Mesendoderm (in vitro differentiated cells): ENCODE results near the gene CASQ1.
A peak's percentile ranks its signal among the peaks of the same experiment; 100 is the strongest.

ENCODE experiments used
- DNase-seq: peaks from one replicate; pipeline ENCODE4 v3.0.0; 2013
- H2AK5ac ChIP-seq: 2 replicates; pipeline ENCODE4 v1.6.1; 2013; ENCODE audit warnings: low read length, inconsistent platforms
- H2BK120ac ChIP-seq: 2 replicates; pipeline ENCODE4 v1.6.1; 2013; ENCODE audit warnings: low read depth, mild to moderate bottlenecking, low read length, moderate library complexity, mixed read lengths
- H2BK15ac ChIP-seq: replicated peaks from 2 replicates; pipeline ENCODE4 v1.6.1; 2013; ENCODE audit warnings: low read depth, mild to moderate bottlenecking, moderate library complexity
- H2BK5ac ChIP-seq: 2 replicates; pipeline ENCODE4 v1.6.1; 2013; ENCODE audit warnings: low read length, inconsistent platforms
- H3K18ac ChIP-seq: 2 replicates; pipeline ENCODE4 v1.6.1; 2013; ENCODE audit warnings: mild to moderate bottlenecking, low read length, mixed read lengths
- H3K23ac ChIP-seq: one replicate; pipeline ENCODE4 v1.6.1; 2013; ENCODE audit warnings: low read length
- H3K27ac ChIP-seq: 2 replicates; pipeline ENCODE4 v1.5.1; 2013; ENCODE audit warnings: low read depth, mild to moderate bottlenecking, inconsistent platforms, low read length, moderate library complexity
- H3K27me3 ChIP-seq: 2 replicates; pipeline ENCODE4 v1.6.1; 2013; ENCODE audit warnings: low read length, control low read depth, mild to moderate bottlenecking, inconsistent platforms; ENCODE audit not compliant: insufficient read depth, poor library complexity
- H3K36me3 ChIP-seq: 2 replicates; pipeline ENCODE4 v1.6.1; 2013; ENCODE audit warnings: low read length, inconsistent platforms; ENCODE audit not compliant: control insufficient read depth, insufficient read depth
- H3K4ac ChIP-seq: one replicate; pipeline ENCODE4 v1.6.1; 2013; ENCODE audit warnings: low read depth, mild to moderate bottlenecking, low read length, moderate library complexity
- H3K4me1 ChIP-seq: 2 replicates; pipeline ENCODE4 v1.6.1; 2013; ENCODE audit warnings: low read depth, low read length, inconsistent platforms; ENCODE audit not compliant: control insufficient read depth
- H3K4me2 ChIP-seq: 2 replicates; pipeline ENCODE4 v1.6.1; 2013; ENCODE audit warnings: low read length
- H3K4me3 ChIP-seq: 2 replicates; pipeline ENCODE4 v1.5.1; 2013; ENCODE audit warnings: mild to moderate bottlenecking, low read length
- H3K56ac ChIP-seq: one replicate; pipeline ENCODE4 v1.6.1; 2013; ENCODE audit warnings: low read length
- H3K79me1 ChIP-seq: 2 replicates; pipeline ENCODE4 v1.6.1; 2013; ENCODE audit warnings: low read length, inconsistent platforms
- H3K79me2 ChIP-seq: 2 replicates; pipeline ENCODE4 v1.6.1; 2013; ENCODE audit warnings: mild to moderate bottlenecking, low read length; ENCODE audit not compliant: control insufficient read depth, insufficient read depth
- H3K9ac ChIP-seq: 2 replicates; pipeline ENCODE4 v1.6.1; 2013; ENCODE audit warnings: low read length, inconsistent platforms
- H4K5ac ChIP-seq: one replicate; pipeline ENCODE4 v1.6.1; 2013; ENCODE audit warnings: low read length
- H4K8ac ChIP-seq: one replicate; pipeline ENCODE4 v1.6.1; 2013; ENCODE audit warnings: low read depth, mild to moderate bottlenecking, control low read depth, low read length, moderate library complexity
- WGBS: extraction: QIAGEN DNeasy Blood & Tissue Kit; methylation state at CpG from one replicate; pipeline ENCODE4 v1.1.7; 2013; ENCODE audit warnings: low lambda C conversion rate, missing lambda C conversion rate; ENCODE audit not compliant: insufficient coverage; ENCODE audit errors: extremely low coverage; 5-methylcytosine and 5-hydroxymethylcytosine counted together

CASQ1 gene

DNA sequence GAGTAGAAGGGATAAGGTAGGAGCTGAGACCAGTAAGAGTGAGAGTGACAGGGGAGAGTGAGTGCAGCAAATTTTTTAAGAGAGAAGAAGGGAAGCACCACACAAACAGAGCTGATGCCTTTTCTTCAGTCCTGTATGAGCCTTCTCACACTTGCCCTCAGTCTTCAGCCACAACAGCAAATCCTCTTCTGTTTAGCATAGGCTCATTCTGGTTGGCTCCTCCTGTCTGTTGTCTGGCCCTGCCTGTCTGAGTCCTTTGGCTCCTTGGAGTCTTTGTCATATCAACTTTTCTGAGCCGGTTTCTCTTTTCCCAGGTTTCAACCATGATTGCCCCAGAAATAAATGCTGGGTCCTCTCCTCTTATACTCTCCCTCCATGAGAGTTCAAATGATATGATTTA lies 12.7 kb upstream of the CASQ1 start:
- H2BK15ac ChIP-seq, result peak overlapping the region; percentile 4
- H3K56ac ChIP-seq, result peak overlapping the region; percentile 46
- DNase-seq, result peak; percentile 55
- no peaks in the 10 kb centered on the region for H3K79me2 ChIP-seq
- H3K27ac ChIP-seq, result peak overlapping the region; percentile 20
- H3K18ac ChIP-seq, result no peak overlapping the region
- H3K27me3 ChIP-seq, result no peaks in the 10 kb centered on the region
- H4K8ac ChIP-seq, result no peak overlapping the region
- no peak overlapping the region for H3K4me2 ChIP-seq
- no peaks in the 10 kb centered on the region for H3K36me3 ChIP-seq
- H2BK5ac ChIP-seq, result no peak overlapping the region
- no peaks in the 10 kb centered on the region for H3K79me1 ChIP-seq
- WGBS, result no CpG with 5 or more reads among the region's 1 CpG
- no peak overlapping the region for H3K4me3 ChIP-seq
- no peak overlapping the region for H4K5ac ChIP-seq
- no peak overlapping the region for H2AK5ac ChIP-seq
- H3K4ac ChIP-seq, result peak overlapping the region; percentile 75
- peak overlapping the region; percentile 10 for H3K9ac ChIP-seq
- H3K23ac ChIP-seq, result no peak overlapping the region
- H3K4me1 ChIP-seq, result peaks cover 5% of the 10 kb centered on the region
- H2BK120ac ChIP-seq, result peak overlapping the region; percentile 64

DNA sequence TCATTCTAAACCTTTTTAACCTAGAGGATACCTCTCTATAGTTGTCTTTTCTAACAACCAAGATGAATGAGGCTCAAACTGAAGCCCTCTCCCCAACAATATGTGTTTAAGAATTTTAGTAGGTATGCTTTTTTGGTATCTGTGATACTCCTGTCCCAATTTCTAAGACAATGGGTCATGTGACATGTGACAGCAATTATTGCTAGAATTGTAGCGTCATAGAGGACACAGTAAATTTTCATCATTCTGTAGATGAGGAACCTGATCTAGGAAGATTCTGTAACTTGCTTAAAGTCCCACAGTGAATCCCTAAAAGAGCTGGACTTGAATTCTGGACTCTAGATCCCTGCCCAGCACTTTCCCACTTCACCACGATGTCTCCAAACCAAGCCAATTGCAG lies 11.6 kb upstream of the CASQ1 start:
- H3K18ac ChIP-seq, result no peak overlapping the region
- peak overlapping the region; percentile 18 for H3K56ac ChIP-seq
- no peak overlapping the region for H3K27ac ChIP-seq
- H3K79me2 ChIP-seq, result no peaks in the 10 kb centered on the region
- no peak overlapping the region for H4K5ac ChIP-seq
- H3K36me3 ChIP-seq, result no peaks in the 10 kb centered on the region
- H3K4me2 ChIP-seq, result no peak overlapping the region
- H3K23ac ChIP-seq, result no peak overlapping the region
- no peak overlapping the region for H2BK120ac ChIP-seq
- H2BK5ac ChIP-seq, result no peak overlapping the region
- H2AK5ac ChIP-seq, result peak overlapping the region; percentile 39
- no peak overlapping the region for H4K8ac ChIP-seq
- H3K79me1 ChIP-seq, result no peaks in the 10 kb centered on the region
- H2BK15ac ChIP-seq, result no peak overlapping the region
- H3K4ac ChIP-seq, result no peak overlapping the region
- no peak for DNase-seq
- H3K9ac ChIP-seq, result no peak overlapping the region
- no peak overlapping the region for H3K4me3 ChIP-seq
- WGBS, result no CpG with 5 or more reads among the region's 2 CpGs
- no peaks in the 10 kb centered on the region for H3K27me3 ChIP-seq
- H3K4me1 ChIP-seq, result peaks cover 3% of the 10 kb centered on the region

DNA sequence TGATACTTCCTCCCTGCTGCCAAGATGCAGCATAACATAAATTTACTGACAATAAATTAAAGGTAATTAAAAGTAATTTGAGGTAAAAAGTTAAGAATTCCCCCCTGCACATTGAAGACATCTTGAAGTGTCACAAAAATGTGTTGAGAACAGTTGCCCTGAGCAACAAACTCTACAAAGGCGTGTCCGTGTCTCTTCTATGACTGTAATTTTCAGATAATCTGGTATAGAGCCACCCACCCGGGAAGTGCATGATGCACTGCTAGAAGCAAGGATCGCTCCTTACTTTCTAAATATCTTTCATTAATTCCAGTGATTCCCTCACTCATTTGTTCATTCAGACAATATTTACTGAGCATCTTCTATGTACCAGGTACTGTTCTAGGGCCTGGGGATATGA lies 11.0 kb upstream of the CASQ1 start:
- H3K56ac ChIP-seq, result no peak overlapping the region
- no peak overlapping the region for H3K18ac ChIP-seq
- no peak overlapping the region for H4K8ac ChIP-seq
- no peak overlapping the region for H3K27ac ChIP-seq
- H3K4me1 ChIP-seq, result peaks cover 3% of the 10 kb centered on the region
- no CpG with 5 or more reads among the region's 4 CpGs for WGBS
- H2AK5ac ChIP-seq, result no peak overlapping the region
- DNase-seq, result no peak
- no peaks in the 10 kb centered on the region for H3K27me3 ChIP-seq
- H3K4ac ChIP-seq, result no peak overlapping the region
- H3K23ac ChIP-seq, result no peak overlapping the region
- H2BK5ac ChIP-seq, result no peak overlapping the region
- H2BK15ac ChIP-seq, result no peak overlapping the region
- no peaks in the 10 kb centered on the region for H3K79me1 ChIP-seq
- no peaks in the 10 kb centered on the region for H3K79me2 ChIP-seq
- no peak overlapping the region for H4K5ac ChIP-seq
- H3K4me3 ChIP-seq, result no peak overlapping the region
- H2BK120ac ChIP-seq, result no peak overlapping the region
- H3K36me3 ChIP-seq, result no peaks in the 10 kb centered on the region
- no peak overlapping the region for H3K9ac ChIP-seq
- no peak overlapping the region for H3K4me2 ChIP-seq

DNA sequence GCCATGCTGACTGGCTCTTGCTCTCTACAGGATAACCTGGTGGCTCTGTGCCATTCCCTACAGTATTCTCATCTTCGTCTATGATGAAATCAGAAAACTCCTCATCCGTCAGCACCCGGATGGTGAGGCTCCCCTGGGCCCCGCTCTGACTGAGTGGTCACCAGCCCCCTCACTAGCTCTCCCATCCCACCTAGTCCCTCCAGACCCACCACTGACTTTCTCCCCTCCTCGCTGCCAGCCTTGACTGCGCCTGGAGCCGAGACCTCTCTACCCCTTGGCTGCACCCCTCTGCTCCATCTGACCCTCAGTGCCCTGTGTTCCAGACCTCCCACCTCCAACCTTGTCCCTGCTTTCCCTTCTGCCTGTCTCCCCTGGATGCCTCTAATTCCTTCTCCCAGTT lies 4.1 kb upstream of the CASQ1 start:
- Histone ChIP-seq H2AK5ac (no peak overlapping the region), H3K79me2 (no peaks in the 10 kb centered on the region), H3K4me2 (no peak overlapping the region), H3K4me1 (peaks cover 9% of the 10 kb centered on the region), H4K8ac (no peak overlapping the region), H4K5ac (no peak overlapping the region), H3K27me3 (no peaks in the 10 kb centered on the region), H3K18ac (no peak overlapping the region), H3K79me1 (no peaks in the 10 kb centered on the region), H3K36me3 (no peaks in the 10 kb centered on the region), H2BK120ac (no peak overlapping the region), H2BK15ac (no peak overlapping the region), H3K4ac (no peak overlapping the region), H2BK5ac (no peak overlapping the region), H3K4me3 (no peak overlapping the region), H3K23ac (no peak overlapping the region), H3K9ac (no peak overlapping the region), H3K56ac (no peak overlapping the region), H3K27ac (no peak overlapping the region)
- WGBS, result no CpG with 5 or more reads among the region's 7 CpGs
- no peak for DNase-seq

DNA sequence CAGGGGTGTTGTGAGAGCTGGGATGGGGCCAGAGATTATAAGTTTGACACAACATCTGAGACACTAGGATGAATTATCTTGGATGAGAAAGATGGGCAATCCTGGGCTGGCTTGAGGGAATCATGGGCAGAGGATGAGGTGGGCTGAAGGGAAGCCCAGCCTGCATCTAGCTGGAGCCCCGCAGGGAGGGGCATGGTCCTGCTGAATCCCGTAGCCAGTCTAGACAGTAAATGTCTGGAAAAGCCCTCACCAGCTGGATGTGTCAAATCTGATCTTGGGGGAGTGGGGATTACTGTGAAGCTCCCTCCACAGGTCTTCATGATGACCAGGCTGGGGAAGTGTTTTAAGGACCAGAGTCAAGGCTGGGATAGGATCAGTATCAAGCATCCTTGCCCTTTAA lies 3.6 kb upstream of the CASQ1 start:
- Histone ChIP-seq H3K9ac (no peak overlapping the region), H2AK5ac (no peak overlapping the region), H3K79me2 (no peaks in the 10 kb centered on the region), H4K8ac (no peak overlapping the region), H4K5ac (no peak overlapping the region), H3K18ac (no peak overlapping the region), H3K4me3 (no peak overlapping the region), H3K4me2 (no peak overlapping the region), H2BK15ac (no peak overlapping the region), H3K27me3 (no peaks in the 10 kb centered on the region), H3K56ac (no peak overlapping the region), H2BK5ac (no peak overlapping the region), H3K36me3 (no peaks in the 10 kb centered on the region), H3K79me1 (no peaks in the 10 kb centered on the region), H2BK120ac (no peak overlapping the region), H3K23ac (no peak overlapping the region), H3K27ac (no peak overlapping the region), H3K4me1 (peaks cover 12% of the 10 kb centered on the region), H3K4ac (no peak overlapping the region)
- DNase-seq, result no peak
- no CpG with 5 or more reads among the region's 2 CpGs for WGBS

DNA sequence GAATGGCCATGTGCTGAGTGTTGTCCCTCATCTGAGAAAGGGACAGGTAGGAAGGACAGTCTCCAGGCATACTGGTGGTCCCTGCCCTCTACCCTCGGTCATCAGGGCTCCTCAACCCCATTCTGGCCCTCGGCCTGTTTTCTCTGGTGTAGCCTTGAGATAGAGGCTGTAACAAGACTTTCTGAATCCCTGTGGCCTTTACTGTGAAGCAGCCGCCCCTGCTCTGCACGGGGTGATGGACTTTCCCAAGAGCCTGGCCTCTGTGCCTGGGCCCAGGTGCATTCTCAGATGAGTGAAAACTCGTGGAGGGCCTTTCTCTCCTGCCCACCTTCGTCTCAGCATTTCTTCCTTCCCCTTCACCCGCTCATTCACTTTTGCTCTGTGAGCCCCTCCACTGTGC lies 3.0 kb upstream of the CASQ1 start:
- WGBS, result no CpG with 5 or more reads among the region's 7 CpGs
- Histone ChIP-seq H3K4me1 (peaks cover 19% of the 10 kb centered on the region), H3K27me3 (no peaks in the 10 kb centered on the region), H3K4me2 (no peak overlapping the region), H3K23ac (no peak overlapping the region), H3K27ac (no peak overlapping the region), H2BK15ac (no peak overlapping the region), H4K5ac (no peak overlapping the region), H2BK5ac (no peak overlapping the region), H3K36me3 (no peaks in the 10 kb centered on the region), H3K4ac (no peak overlapping the region), H2AK5ac (no peak overlapping the region), H4K8ac (no peak overlapping the region), H3K4me3 (no peak overlapping the region), H3K79me1 (no peaks in the 10 kb centered on the region), H2BK120ac (no peak overlapping the region), H3K9ac (no peak overlapping the region), H3K79me2 (no peaks in the 10 kb centered on the region), H3K56ac (no peak overlapping the region), H3K18ac (no peak overlapping the region)
- DNase-seq, result no peak
